HuH-7 (cell line): ENCODE measurements around the gene HTR7.
A peak's percentile ranks its signal among the peaks of the same experiment; 100 is the strongest.
"Not testable (repeated sequence)": the region's sequence is repeated elsewhere in the genome, so short reads cannot be mapped to it uniquely, and the experiment has no call there.

Source experiments
- DNase-seq: peaks from one replicate; pipeline ENCODE4 v3.0.0; 2011; ENCODE audit warnings: low spot score

HTR7 gene

GRCh38 chr10:90857635-90858460, at the start of gene HTR7:
Gene HTR7, minus strand, starts transcription at chr10:90858039. Its CDS starts 368 bp downstream, at chr10:90857671.
- DNase-seq, result peak; percentile 73

GRCh38 chr10:90906596-90906995, 48.8 kb upstream of the HTR7 start:
- no peak for DNase-seq

- no peak for DNase-seq
These were observed 48.1 kb upstream of the HTR7 start for GRCh38 chr10:90905925-90906324.

- not testable (repeated sequence) for DNase-seq
These were observed 39.1 kb upstream of the HTR7 start for GRCh38 chr10:90896916-90897315.

- no peak for DNase-seq
These were observed 35.4 kb upstream of the HTR7 start for GRCh38 chr10:90893190-90893589.

GRCh38 chr10:90890347-90890746, 32.5 kb upstream of the HTR7 start:
- no peak for DNase-seq

- DNase-seq, result no peak
These were observed 31.8 kb upstream of the HTR7 start for GRCh38 chr10:90889636-90890035.

GRCh38 chr10:90888387-90888786, 30.5 kb upstream of the HTR7 start:
- no peak for DNase-seq

GRCh38 chr10:90887555-90887954, 29.7 kb upstream of the HTR7 start:
- no peak for DNase-seq

- no peak for DNase-seq
These were observed 27.3 kb upstream of the HTR7 start for GRCh38 chr10:90885176-90885575.

GRCh38 chr10:90884431-90884830, 26.6 kb upstream of the HTR7 start:
- no peak for DNase-seq

- not testable (repeated sequence) for DNase-seq
These were observed 22.4 kb upstream of the HTR7 start for GRCh38 chr10:90880059-90880719.

GRCh38 chr10:90879062-90879461, 21.2 kb upstream of the HTR7 start:
- no peak for DNase-seq

- DNase-seq, result no peak
These were observed 14.8 kb upstream of the HTR7 start for GRCh38 chr10:90872648-90873020.

GRCh38 chr10:90871766-90872647, 14.2 kb upstream of the HTR7 start, which contains the start of gene RPP30:
Gene RPP30, plus strand, starts transcription at chr10:90871974. Its CDS starts 13 bp downstream, at chr10:90871987.
- DNase-seq, result peak; percentile 67

- DNase-seq, result peak; percentile 53
These were observed 13.5 kb upstream of the HTR7 start for GRCh38 chr10:90871279-90871765.

- no peak for DNase-seq
These were observed 8.3 kb upstream of the HTR7 start for GRCh38 chr10:90866050-90866598.

GRCh38 chr10:90865401-90865800, 7.6 kb upstream of the HTR7 start:
- DNase-seq, result no peak

- DNase-seq, result peak; percentile 36
These were observed 5.2 kb upstream of the HTR7 start for GRCh38 chr10:90862908-90863514.

GRCh38 chr10:90860790-90861189, 3.0 kb upstream of the HTR7 start:
- no peak for DNase-seq

- no peak for DNase-seq
These were observed 1.5 kb upstream of the HTR7 start for GRCh38 chr10:90859321-90859751.
